WTC11 (cell line): ENCODE measurements around the gene S1PR2. TPM values are rescaled to one million over a fixed set of nuclear protein-coding genes. Genes with fewer than 3 reads are reported as not detected.

Source experiments
- ATAC-seq: fragments of 200-7000 bp; cut with Tn5 transposase; 2 replicates; pipeline ENCODE4 v1.10.0; 2021; ENCODE audit warnings: mild to moderate bottlenecking, moderate library complexity
- Bru-seq: library from RNA; stranded (reverse); fragments of 400-500 nt; gene quantifications from one replicate; lab custom pipeline; 2021; lab: Mats Ljungman, UMichigan
- CTCF ChIA-PET: fragments of 300-600 bp; sonication (Branson Sonifier 250); formaldehyde crosslinking; loops from one replicate; lab custom pipeline; 2021; ENCODE audit warnings: antibody characterized with exemption; lab: Charles Lee
- POLR2A ChIA-PET: fragments of 350-600 bp; sonication (Branson Sonifier 250); formaldehyde crosslinking; loops from one replicate; lab custom pipeline; 2021; ENCODE audit warnings: antibody characterized with exemption; lab: Charles Lee
- DNase-seq: peaks from one replicate; pipeline ENCODE4 v3.0.0; 2021; ENCODE audit warnings: low spot score
- H3K27ac Mint-ChIP-seq: 2 replicates; pipeline ENCODE4 v1.8.0; 2021; ENCODE audit warnings: mixed read lengths
- H3K27me3 Mint-ChIP-seq: 2 replicates; pipeline ENCODE4 v1.8.0; 2021; ENCODE audit warnings: low read depth, mild to moderate bottlenecking, moderate library complexity, mixed read lengths
- H3K36me3 Mint-ChIP-seq: 2 replicates; pipeline ENCODE4 v1.8.0; 2021; ENCODE audit warnings: mixed read lengths
- H3K4me1 Mint-ChIP-seq: 2 replicates; pipeline ENCODE4 v1.8.0; 2022; ENCODE audit warnings: mixed read lengths
- H3K4me3 Mint-ChIP-seq: 2 replicates; pipeline ENCODE4 v1.8.0; 2021; ENCODE audit warnings: mild to moderate bottlenecking, moderate library complexity, mixed read lengths
- H3K9me3 Mint-ChIP-seq: 2 replicates; pipeline ENCODE4 v1.8.0; 2021; ENCODE audit warnings: mixed read lengths
- CREM ChIP-seq: sonication (generic); formaldehyde crosslinking; IDR thresholded peaks from 2 replicates; pipeline ENCODE4 v1.8.1; 2022; ENCODE audit warnings: mild to moderate bottlenecking, missing genetic modification reagents, moderate library complexity
- E2F5 ChIP-seq: sonication (generic); formaldehyde crosslinking; IDR thresholded peaks from 2 replicates; pipeline ENCODE4 v1.8.1; 2022; ENCODE audit warnings: mild to moderate bottlenecking, moderate library complexity, missing genetic modification reagents
- ERG ChIP-seq: fragments of 250-450 bp; sonication (Bioruptor Pico); IDR thresholded peaks from 2 replicates; pipeline ENCODE4 v1.8.0; 2021; ENCODE audit warnings: mild to moderate bottlenecking
- SOX15 ChIP-seq: fragments of 250-450 bp; sonication (Bioruptor Pico); IDR thresholded peaks from 2 replicates; pipeline ENCODE4 v1.9.0; 2021; ENCODE audit warnings: mild to moderate bottlenecking
- SP1 ChIP-seq: sonication (generic); formaldehyde crosslinking; conservative IDR thresholded peaks from 2 replicates; pipeline ENCODE4 v1.8.1; 2022; ENCODE audit warnings: missing genetic modification reagents
- ZBTB21 ChIP-seq: sonication (generic); formaldehyde crosslinking; IDR thresholded peaks from 2 replicates; pipeline ENCODE4 v1.8.1; 2023; ENCODE audit warnings: mild to moderate bottlenecking, missing genetic modification reagents, borderline replicate concordance
- ZNF317 ChIP-seq: sonication (generic); formaldehyde crosslinking; IDR thresholded peaks from 2 replicates; pipeline ENCODE4 v1.8.1; 2023; ENCODE audit warnings: low read depth, mild to moderate bottlenecking, moderate library complexity, missing genetic modification reagents, borderline replicate concordance
- ZNF416 ChIP-seq: fragments of 250-450 bp; sonication (Bioruptor Pico); IDR thresholded peaks from 2 replicates; pipeline ENCODE4 v1.9.0; 2021; ENCODE audit warnings: mild to moderate bottlenecking, inconsistent platforms
- ZNF671 ChIP-seq: fragments of 250-450 bp; sonication (Bioruptor Pico); IDR thresholded peaks from 2 replicates; pipeline ENCODE4 v1.8.0; 2021; ENCODE audit warnings: mild to moderate bottlenecking
- long read RNA-seq, 3 experiments: library from RNA in 1 of 3; library from capped mRNA in 1 of 3; library from polyadenylated mRNA in 1 of 3; unstranded in 2 of 3; stranded (forward) in 1 of 3; transcript quantifications; one replicate each; pipeline ENCODE4 v2.0.0, GENCODE V29; 2021
- total RNA-seq: library from RNA; stranded (reverse); gene quantifications from 3 replicates; pipeline ENCODE4 v1.2.3, GENCODE V29; 2021
- TF ChIP-seq, protein P1 (sequence below): sonication (generic); formaldehyde crosslinking; IDR thresholded peaks from 2 replicates; pipeline ENCODE4 v1.8.1; 2023; ENCODE audit warnings: mild to moderate bottlenecking, moderate library complexity, missing genetic modification reagents
- TF ChIP-seq, protein P2 (sequence below): sonication (generic); formaldehyde crosslinking; IDR thresholded peaks from 2 replicates; pipeline ENCODE4 v1.8.0; 2023; ENCODE audit warnings: missing genetic modification reagents, mild to moderate bottlenecking, borderline replicate concordance
- TF ChIP-seq, protein P3 (sequence below): sonication (generic); formaldehyde crosslinking; IDR thresholded peaks from 2 replicates; pipeline ENCODE4 v1.8.0; 2022; ENCODE audit warnings: mild to moderate bottlenecking, missing genetic modification reagents

The S1PR2 gene
- total RNA-seq (12.9 to 13.6 TPM (median 13.2 TPM) in 3 replicates), Bru-seq, nascent RNA (percentile 60 among the genes with signal in this experiment)
- long read RNA-seq, experiment 1, transcript S1PR2-201 (2 exons, 3,584 nt) = major isoform, 13 of 13 reads
- long read RNA-seq, experiment 1, partial matches to known transcripts = 0 of 13 reads
- long read RNA-seq, experiment 1, other reads (novel, unspliced or antisense) = 0 of 13 reads
- long read RNA-seq, experiment 2, partial matches to known transcripts = 0 of 1 reads
- long read RNA-seq, experiment 2, other reads (novel, unspliced or antisense) = 0 of 1 reads
- long read RNA-seq, experiment 3 = 0 reads

DNA sequence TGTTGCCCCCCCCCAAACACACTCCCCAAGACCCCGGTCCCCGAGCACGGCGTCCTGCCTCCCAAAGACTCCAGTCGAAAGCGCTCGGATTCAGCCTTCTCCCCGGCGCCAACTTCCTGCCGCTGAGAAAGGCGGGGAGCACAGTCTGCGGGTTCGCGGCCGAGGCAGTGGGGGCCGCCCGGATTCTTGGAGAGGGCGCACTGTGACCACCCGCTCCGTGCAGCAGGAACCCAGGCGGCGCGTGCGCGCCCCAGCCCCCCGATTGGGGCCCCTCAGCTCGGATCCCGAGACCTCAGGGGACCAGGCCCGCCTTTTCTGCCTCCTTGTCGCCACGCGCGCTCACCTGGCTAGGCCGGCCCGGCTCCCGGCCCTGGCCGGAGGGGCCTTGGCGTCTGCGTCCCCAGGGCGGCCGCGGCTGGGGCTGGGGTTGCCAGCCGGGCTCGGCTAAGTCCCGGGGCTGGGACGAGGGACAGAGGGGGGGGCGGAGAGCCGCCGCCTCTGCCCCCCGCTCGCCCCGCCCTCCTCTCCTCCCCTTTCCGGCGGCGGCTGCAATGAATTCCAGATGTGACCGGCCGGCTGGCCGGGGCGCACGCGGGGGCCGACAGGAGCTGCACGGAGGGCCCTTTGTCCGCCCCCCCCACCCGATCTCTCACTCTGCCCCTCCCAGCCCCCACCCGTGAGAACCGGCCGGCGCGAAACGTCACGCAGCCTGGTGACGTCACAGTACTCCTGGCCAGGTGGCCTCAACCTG lies at the start of gene S1PR2:
S1PR2 (minus strand) TSS at position 471 of the 751 bp plus-strand sequence. CDS start 6,426 bp downstream, outside the sequence.
- ChIA-PET POLR2A (interaction anchor here (0.6 to 0.7 kb wide), 2 partner anchors 11 to 32 kb away, joined by 3 to 5 read pairs; no protein-coding TSS in a partner anchor), CTCF (interaction anchor here (0.6 to 2.2 kb wide), 4 partner anchors 11 to 39 kb away, joined by 4 to 15 read pairs (median 8); no protein-coding TSS in a partner anchor)
- Mint-ChIP-seq H3K4me3 (peak within 1 kb of the TSS; percentile 72), H3K36me3 (no peaks in the 10 kb centered on the region), H3K27me3 (no peaks in the 10 kb centered on the region; the same call in 1 of the 2 replicates), H3K4me1 (peaks cover 11% of the 10 kb centered on the region), H3K9me3 (no peaks in the 10 kb centered on the region), H3K27ac (peak within 1 kb of the TSS; percentile 92)
- peak; percentile 72 for ATAC-seq
- TF ChIP-seq, protein P1, sequence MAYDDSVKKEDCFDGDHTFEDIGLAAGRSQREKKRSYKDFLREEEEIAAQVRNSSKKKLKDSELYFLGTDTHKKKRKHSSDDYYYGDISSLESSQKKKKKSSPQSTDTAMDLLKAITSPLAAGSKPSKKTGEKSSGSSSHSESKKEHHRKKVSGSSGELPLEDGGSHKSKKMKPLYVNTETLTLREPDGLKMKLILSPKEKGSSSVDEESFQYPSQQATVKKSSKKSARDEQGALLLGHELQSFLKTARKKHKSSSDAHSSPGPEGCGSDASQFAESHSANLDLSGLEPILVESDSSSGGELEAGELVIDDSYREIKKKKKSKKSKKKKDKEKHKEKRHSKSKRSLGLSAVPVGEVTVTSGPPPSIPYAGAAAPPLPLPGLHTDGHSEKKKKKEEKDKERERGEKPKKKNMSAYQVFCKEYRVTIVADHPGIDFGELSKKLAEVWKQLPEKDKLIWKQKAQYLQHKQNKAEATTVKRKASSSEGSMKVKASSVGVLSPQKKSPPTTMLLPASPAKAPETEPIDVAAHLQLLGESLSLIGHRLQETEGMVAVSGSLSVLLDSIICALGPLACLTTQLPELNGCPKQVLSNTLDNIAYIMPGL (CRISPR knock-in tag) = peak; percentile 63; the same call in 1 of the 2 replicates
- TF ChIP-seq SOX15 (no peak), ZNF317 (0 out of 2 replicates have a peak, but pooled peaks have one; percentile 28), E2F5 (CRISPR knock-in tag) (0 out of 2 replicates have a peak, but pooled peaks have one; percentile 23), ZNF416 (CRISPR knock-in tag) (0 out of 2 replicates have a peak, but pooled peaks have one; percentile 15), ERG (no peak), ZNF671 (CRISPR knock-in tag) (no peak), SP1 (CRISPR knock-in tag) (peak; percentile 29; the same call in 1 of the 2 replicates), ZBTB21 (0 out of 2 replicates have a peak, but pooled peaks have one; percentile 33), CREM (CRISPR knock-in tag) (0 out of 2 replicates have a peak, but pooled peaks have one; percentile 43)
- TF ChIP-seq, protein P2, sequence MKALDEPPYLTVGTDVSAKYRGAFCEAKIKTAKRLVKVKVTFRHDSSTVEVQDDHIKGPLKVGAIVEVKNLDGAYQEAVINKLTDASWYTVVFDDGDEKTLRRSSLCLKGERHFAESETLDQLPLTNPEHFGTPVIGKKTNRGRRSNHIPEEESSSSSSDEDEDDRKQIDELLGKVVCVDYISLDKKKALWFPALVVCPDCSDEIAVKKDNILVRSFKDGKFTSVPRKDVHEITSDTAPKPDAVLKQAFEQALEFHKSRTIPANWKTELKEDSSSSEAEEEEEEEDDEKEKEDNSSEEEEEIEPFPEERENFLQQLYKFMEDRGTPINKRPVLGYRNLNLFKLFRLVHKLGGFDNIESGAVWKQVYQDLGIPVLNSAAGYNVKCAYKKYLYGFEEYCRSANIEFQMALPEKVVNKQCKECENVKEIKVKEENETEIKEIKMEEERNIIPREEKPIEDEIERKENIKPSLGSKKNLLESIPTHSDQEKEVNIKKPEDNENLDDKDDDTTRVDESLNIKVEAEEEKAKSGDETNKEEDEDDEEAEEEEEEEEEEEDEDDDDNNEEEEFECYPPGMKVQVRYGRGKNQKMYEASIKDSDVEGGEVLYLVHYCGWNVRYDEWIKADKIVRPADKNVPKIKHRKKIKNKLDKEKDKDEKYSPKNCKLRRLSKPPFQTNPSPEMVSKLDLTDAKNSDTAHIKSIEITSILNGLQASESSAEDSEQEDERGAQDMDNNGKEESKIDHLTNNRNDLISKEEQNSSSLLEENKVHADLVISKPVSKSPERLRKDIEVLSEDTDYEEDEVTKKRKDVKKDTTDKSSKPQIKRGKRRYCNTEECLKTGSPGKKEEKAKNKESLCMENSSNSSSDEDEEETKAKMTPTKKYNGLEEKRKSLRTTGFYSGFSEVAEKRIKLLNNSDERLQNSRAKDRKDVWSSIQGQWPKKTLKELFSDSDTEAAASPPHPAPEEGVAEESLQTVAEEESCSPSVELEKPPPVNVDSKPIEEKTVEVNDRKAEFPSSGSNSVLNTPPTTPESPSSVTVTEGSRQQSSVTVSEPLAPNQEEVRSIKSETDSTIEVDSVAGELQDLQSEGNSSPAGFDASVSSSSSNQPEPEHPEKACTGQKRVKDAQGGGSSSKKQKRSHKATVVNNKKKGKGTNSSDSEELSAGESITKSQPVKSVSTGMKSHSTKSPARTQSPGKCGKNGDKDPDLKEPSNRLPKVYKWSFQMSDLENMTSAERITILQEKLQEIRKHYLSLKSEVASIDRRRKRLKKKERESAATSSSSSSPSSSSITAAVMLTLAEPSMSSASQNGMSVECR = 0 out of 2 replicates have a peak, but pooled peaks have one; percentile 48
- TF ChIP-seq, protein P3, sequence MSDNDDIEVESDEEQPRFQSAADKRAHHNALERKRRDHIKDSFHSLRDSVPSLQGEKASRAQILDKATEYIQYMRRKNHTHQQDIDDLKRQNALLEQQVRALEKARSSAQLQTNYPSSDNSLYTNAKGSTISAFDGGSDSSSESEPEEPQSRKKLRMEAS = 0 out of 2 replicates have a peak, but pooled peaks have one; percentile 8
- DNase-seq = peak; percentile 86
